Measurements from ENCODE around the gene PRAMEF25. TPM values are rescaled to one million over a fixed set of nuclear protein-coding genes. Genes with fewer than 3 reads are reported as not detected.
"Not testable (repeated sequence)": the region's sequence is repeated elsewhere in the genome, so short reads cannot be mapped to it uniquely, and the experiment has no call there.

Gene PRAMEF25
- polyA plus RNA-seq (2013, experiment 1 of 2): not detected
- not detected for polyA plus RNA-seq (2013, experiment 2 of 2)

GRCh38 chr1:13070474-13070873 lies at the start of gene PRAMEF25:
TSS of gene PRAMEF25 (plus strand) at chr1:13070774. CDS start at chr1:13073694, 2,920 bp downstream.
- WGBS, 2 experiments (ENCODE audit: insufficient coverage in 2 of 2): no CpG with 5 or more reads among the region's 4 CpGs

GRCh38 chr1:13056475-13056874 lies 14.1 kb upstream of the PRAMEF25 start, which contains the start of gene PRAMEF27:
TSS of gene PRAMEF27 (minus strand) at chr1:13056575. CDS start at chr1:13053659, 2,916 bp downstream.
- H3K4me1 ChIP-seq (ENCODE audit: control insufficient read depth, insufficient read depth, low read length, poor library complexity, severe bottlenecking); H3K27ac ChIP-seq (ENCODE audit: low read depth, low read length, severe bottlenecking); H3K4me3 ChIP-seq (ENCODE audit: extremely low read depth, insufficient read depth, low read length, poor library complexity, severe bottlenecking); H3K36me3 ChIP-seq (ENCODE audit: control insufficient read depth, insufficient read depth, low read length); H3K9me3 ChIP-seq (ENCODE audit: control insufficient read depth, low read length): not testable (repeated sequence)
- no CpG with 5 or more reads among the region's 3 CpGs for WGBS, 2 experiments (ENCODE audit: insufficient coverage in 2 of 2)

More at GRCh38 chr1:13070474-13070873, at the start of gene PRAMEF25:
- not testable (repeated sequence) for H3K27ac ChIP-seq (ENCODE audit: low read depth, low read length, severe bottlenecking); H3K9me3 ChIP-seq (ENCODE audit: control insufficient read depth, low read length); H3K36me3 ChIP-seq (ENCODE audit: control insufficient read depth, insufficient read depth, low read length); H3K4me1 ChIP-seq (ENCODE audit: control insufficient read depth, insufficient read depth, low read length, poor library complexity, severe bottlenecking); H3K4me3 ChIP-seq (ENCODE audit: extremely low read depth, insufficient read depth, low read length, poor library complexity, severe bottlenecking)

GRCh38 chr1:13116754-13117153 lies 46.2 kb downstream of the PRAMEF25 start, which contains the start of gene HNRNPCL2:
TSS of gene HNRNPCL2 (minus strand) at chr1:13116854. CDS start at chr1:13116400, 454 bp downstream.
- not testable (repeated sequence) for H3K27ac ChIP-seq (ENCODE audit: low read depth, low read length, severe bottlenecking); H3K4me3 ChIP-seq (ENCODE audit: extremely low read depth, insufficient read depth, low read length, poor library complexity, severe bottlenecking); H3K4me1 ChIP-seq (ENCODE audit: control insufficient read depth, insufficient read depth, low read length, poor library complexity, severe bottlenecking); H3K36me3 ChIP-seq (ENCODE audit: control insufficient read depth, insufficient read depth, low read length)
- WGBS, 2 experiments (ENCODE audit: insufficient coverage in 2 of 2): no CpG with 5 or more reads among the region's 6 CpGs
- H3K9me3 ChIP-seq (ENCODE audit: control insufficient read depth, low read length): peaks cover 55% of the 10 kb centered on the region

Measured in mesodermal cell (in vitro differentiated cells).